ENCODE measurements around the gene DNM3. TPM values are rescaled to one million over a fixed set of nuclear protein-coding genes. Genes with fewer than 3 reads are reported as not detected.

Gene DNM3
- total RNA-seq, 1 experiment from 2014 or later = 0.11 TPM

- POLR2A ChIA-PET = no interaction called here
- intact Hi-C loops (cut with micrococcal nuclease; ENCODE audit: unreplicated experiment) = no loop called here
These were observed 199.2 kb downstream of the DNM3 start for GRCh38 chr1:172040466-172040865.

GRCh38 chr1:172041102-172041501 lies 199.8 kb downstream of the DNM3 start:
- no peaks in the 10 kb centered on the region for H3K27me3 ChIP-seq (replicated peaks; ENCODE audit: control insufficient read depth, insufficient read depth, low read length)
- no peak overlapping the region for H3K4me3 ChIP-seq (ENCODE audit: low read depth, low read length)
- Mint-ChIP-seq H3K4me3 (ENCODE audit: unreplicated experiment) (no peak overlapping the region), H3K4me1 (ENCODE audit: low read depth, unreplicated experiment) (no peaks in the 10 kb centered on the region), H3K9me3 (ENCODE audit: unreplicated experiment) (no peaks in the 10 kb centered on the region), H3K36me3 (ENCODE audit: insufficient read depth, unreplicated experiment) (no peaks in the 10 kb centered on the region), H3K27ac (ENCODE audit: unreplicated experiment) (no peak overlapping the region), H3K27me3 (ENCODE audit: insufficient read depth, unreplicated experiment) (peaks cover 6% of the 10 kb centered on the region)
- no peak for TF ChIP-seq CTCF (IDR thresholded peaks at IDR 0.05; ENCODE audit: insufficient read depth in 1 of 2, low read depth in 1 of 2, low read length in 1 of 2, severe bottlenecking in 1 of 2, unreplicated experiment in 1 of 2)
- intact Hi-C loops (cut with micrococcal nuclease; ENCODE audit: unreplicated experiment) = loop anchor here (1.0 kb wide), 2 partner anchors 358 to 388 kb away; no protein-coding TSS in a partner anchor
- 0 out of 2 replicates have a peak, but pooled peaks cover 4% of the 10 kb centered on the region for H3K4me1 ChIP-seq
- no peak for DNase-seq
- BruUV-seq (replicated peaks) = no TSS peak
- POLR2A ChIA-PET = no interaction called here
- no peaks in the 10 kb centered on the region for H3K36me3 ChIP-seq (ENCODE audit: control insufficient read depth, insufficient read depth, low read length)
- CTCF ChIA-PET = no interaction called here
- H3K9me3 ChIP-seq = no peaks in the 10 kb centered on the region

More at GRCh38 chr1:172040466-172040865, 199.2 kb downstream of the DNM3 start:
- no TSS peak for BruUV-seq (replicated peaks)
- no peaks in the 10 kb centered on the region for H3K9me3 ChIP-seq
- CTCF ChIA-PET = no interaction called here
- no peak overlapping the region for H3K4me3 ChIP-seq (ENCODE audit: low read depth, low read length)
- no peak for TF ChIP-seq CTCF (IDR thresholded peaks at IDR 0.05; ENCODE audit: insufficient read depth in 1 of 2, low read depth in 1 of 2, low read length in 1 of 2, severe bottlenecking in 1 of 2, unreplicated experiment in 1 of 2)
- Mint-ChIP-seq H3K27me3 (ENCODE audit: insufficient read depth, unreplicated experiment) (peaks cover 6% of the 10 kb centered on the region), H3K27ac (ENCODE audit: unreplicated experiment) (no peak overlapping the region), H3K9me3 (ENCODE audit: unreplicated experiment) (no peaks in the 10 kb centered on the region), H3K36me3 (ENCODE audit: insufficient read depth, unreplicated experiment) (no peaks in the 10 kb centered on the region), H3K4me1 (ENCODE audit: low read depth, unreplicated experiment) (no peaks in the 10 kb centered on the region), H3K4me3 (ENCODE audit: unreplicated experiment) (no peak overlapping the region)
- no peak for DNase-seq
- H3K4me1 ChIP-seq = 0 out of 2 replicates have a peak, but pooled peaks cover 4% of the 10 kb centered on the region
- H3K36me3 ChIP-seq (ENCODE audit: control insufficient read depth, insufficient read depth, low read length) = no peaks in the 10 kb centered on the region
- H3K27me3 ChIP-seq (replicated peaks; ENCODE audit: control insufficient read depth, insufficient read depth, low read length) = no peaks in the 10 kb centered on the region

GRCh38 chr1:172041742-172042141 lies 200.4 kb downstream of the DNM3 start:
- ChIA-PET CTCF (no interaction called here), POLR2A (no interaction called here)
- no peaks in the 10 kb centered on the region for H3K9me3 ChIP-seq
- no peak overlapping the region for H3K4me3 ChIP-seq (ENCODE audit: low read depth, low read length)
- peak; percentile 37 to 46 for TF ChIP-seq CTCF (IDR thresholded peaks at IDR 0.05; ENCODE audit: insufficient read depth in 1 of 2, low read depth in 1 of 2, low read length in 1 of 2, severe bottlenecking in 1 of 2, unreplicated experiment in 1 of 2)
- H3K27me3 ChIP-seq (replicated peaks; ENCODE audit: control insufficient read depth, insufficient read depth, low read length) = no peaks in the 10 kb centered on the region
- Mint-ChIP-seq H3K27me3 (ENCODE audit: insufficient read depth, unreplicated experiment) (peaks cover 6% of the 10 kb centered on the region), H3K27ac (ENCODE audit: unreplicated experiment) (no peak overlapping the region), H3K9me3 (ENCODE audit: unreplicated experiment) (no peaks in the 10 kb centered on the region), H3K4me1 (ENCODE audit: low read depth, unreplicated experiment) (no peaks in the 10 kb centered on the region), H3K4me3 (ENCODE audit: unreplicated experiment) (no peak overlapping the region), H3K36me3 (ENCODE audit: insufficient read depth, unreplicated experiment) (no peaks in the 10 kb centered on the region)
- BruUV-seq (replicated peaks) = no TSS peak
- H3K36me3 ChIP-seq (ENCODE audit: control insufficient read depth, insufficient read depth, low read length) = no peaks in the 10 kb centered on the region
- DNase-seq = no peak
- 0 out of 2 replicates have a peak, but pooled peaks cover 4% of the 10 kb centered on the region for H3K4me1 ChIP-seq
- intact Hi-C loops (cut with micrococcal nuclease; ENCODE audit: unreplicated experiment) = loop anchor here (1.0 kb wide), 2 partner anchors 358 to 388 kb away; no protein-coding TSS in a partner anchor

All from Caco-2 (cell line).